ENCODE data around the gene MAPRE2. TPM values are rescaled to one million over a fixed set of nuclear protein-coding genes. Genes with fewer than 3 reads are reported as not detected.

The MAPRE2 gene
- total RNA-seq, 1 experiment from 2014 or later = 2.8 TPM

- Histone ChIP-seq H3K4me3 (ENCODE audit: low read length) (no peak overlapping the region), H3K27ac (ENCODE audit: low read length) (no peak overlapping the region), H4K20me1 (ENCODE audit: low read length) (no peaks in the 10 kb centered on the region), H3K9me3 (ENCODE audit: low read length) (no peaks in the 10 kb centered on the region), H3K4me1 (ENCODE audit: insufficient read depth, low read length) (no peaks in the 10 kb centered on the region), H2AFZ (ENCODE audit: low read length) (no peak overlapping the region), H3K36me3 (ENCODE audit: low read depth, low read length) (no peaks in the 10 kb centered on the region), H3K27me3 (ENCODE audit: low read length) (no peaks in the 10 kb centered on the region), H3K79me2 (ENCODE audit: low read length) (no peaks in the 10 kb centered on the region), H3K9ac (ENCODE audit: low read length) (no peak overlapping the region), H3K4me2 (ENCODE audit: low read length) (no peak overlapping the region), H3F3A (ENCODE audit: low read length, unreplicated experiment) (no peaks in the 10 kb centered on the region), H3K9me2 (replicated peaks; ENCODE audit: low read length) (no peaks in the 10 kb centered on the region)
- ChIA-PET POLR2A (ENCODE audit: unreplicated experiment) (no interaction called here), CTCF (no interaction called here)
- TF ChIP-seq EZH2phosphoT487 (IDR thresholded peaks at IDR 0.05; ENCODE audit: borderline replicate concordance, low read length) (no peak), CTCF (conservative IDR thresholded peaks at IDR 0.05; ENCODE audit: low read depth, low read length) (no peak), EZH2 (IDR thresholded peaks at IDR 0.05; ENCODE audit: low read length, unreplicated experiment) (no peak)
- BruUV-seq (replicated peaks) = no TSS peak
- ATAC-seq = no peak
- no peak for DNase-seq
- intact Hi-C loops (cut with micrococcal nuclease) = no loop called here
Measured at GRCh38 chr18:35118641-35119040, 77.4 kb downstream of the MAPRE2 start.

- no TSS peak for BruUV-seq (replicated peaks)
- CTCF ChIA-PET = no interaction called here
- H3K79me2 ChIP-seq (ENCODE audit: low read length) = no peaks in the 10 kb centered on the region
- no peak overlapping the region for H3K4me3 ChIP-seq (ENCODE audit: low read length)
- no peaks in the 10 kb centered on the region for H3K9me2 ChIP-seq (replicated peaks; ENCODE audit: low read length)
- no peaks in the 10 kb centered on the region for H3K4me1 ChIP-seq (ENCODE audit: insufficient read depth, low read length)
- ATAC-seq (no peak), DNase-seq (no peak)
- TF ChIP-seq CTCF (conservative IDR thresholded peaks at IDR 0.05; ENCODE audit: low read depth, low read length) (no peak), EZH2phosphoT487 (IDR thresholded peaks at IDR 0.05; ENCODE audit: borderline replicate concordance, low read length) (no peak), EZH2 (IDR thresholded peaks at IDR 0.05; ENCODE audit: low read length, unreplicated experiment) (no peak)
- no peaks in the 10 kb centered on the region for H4K20me1 ChIP-seq (ENCODE audit: low read length)
- POLR2A ChIA-PET (ENCODE audit: unreplicated experiment) = no interaction called here
- H3K4me2 ChIP-seq (ENCODE audit: low read length) = no peak overlapping the region
- H3K27ac ChIP-seq (ENCODE audit: low read length) = no peak overlapping the region
- H3K9me3 ChIP-seq (ENCODE audit: low read length) = no peaks in the 10 kb centered on the region
- H3F3A ChIP-seq (ENCODE audit: low read length, unreplicated experiment) = no peaks in the 10 kb centered on the region
- intact Hi-C loops (cut with micrococcal nuclease) = no loop called here
- H3K36me3 ChIP-seq (ENCODE audit: low read depth, low read length) = no peaks in the 10 kb centered on the region
- H3K9ac ChIP-seq (ENCODE audit: low read length) = no peak overlapping the region
- H3K27me3 ChIP-seq (ENCODE audit: low read length) = no peaks in the 10 kb centered on the region
- H2AFZ ChIP-seq (ENCODE audit: low read length) = no peak overlapping the region
Measured at GRCh38 chr18:35121038-35121437, 79.8 kb downstream of the MAPRE2 start.

- Histone ChIP-seq H3K9me3 (ENCODE audit: low read length) (no peaks in the 10 kb centered on the region), H3K4me1 (ENCODE audit: insufficient read depth, low read length) (no peaks in the 10 kb centered on the region), H3K4me2 (ENCODE audit: low read length) (no peak overlapping the region), H3K4me3 (ENCODE audit: low read length) (no peak overlapping the region), H4K20me1 (ENCODE audit: low read length) (no peaks in the 10 kb centered on the region), H3K27ac (ENCODE audit: low read length) (no peak overlapping the region), H3K36me3 (ENCODE audit: low read depth, low read length) (no peaks in the 10 kb centered on the region), H3K9me2 (replicated peaks; ENCODE audit: low read length) (no peaks in the 10 kb centered on the region), H3K79me2 (ENCODE audit: low read length) (no peaks in the 10 kb centered on the region), H3K9ac (ENCODE audit: low read length) (no peak overlapping the region), H3K27me3 (ENCODE audit: low read length) (no peaks in the 10 kb centered on the region), H2AFZ (ENCODE audit: low read length) (no peak overlapping the region), H3F3A (ENCODE audit: low read length, unreplicated experiment) (no peaks in the 10 kb centered on the region)
- no TSS peak for BruUV-seq (replicated peaks)
- intact Hi-C loops (cut with micrococcal nuclease) = no loop called here
- ATAC-seq (no peak), DNase-seq (no peak)
- ChIA-PET CTCF (no interaction called here), POLR2A (ENCODE audit: unreplicated experiment) (no interaction called here)
- no peak for TF ChIP-seq EZH2phosphoT487 (IDR thresholded peaks at IDR 0.05; ENCODE audit: borderline replicate concordance, low read length)
- TF ChIP-seq EZH2 (IDR thresholded peaks at IDR 0.05; ENCODE audit: low read length, unreplicated experiment) = no peak
- no peak for TF ChIP-seq CTCF (conservative IDR thresholded peaks at IDR 0.05; ENCODE audit: low read depth, low read length)
Measured at GRCh38 chr18:35121531-35121930, 80.3 kb downstream of the MAPRE2 start.
